GM18861 (cell line): ENCODE results near the gene KRT74.

ENCODE experiments used
- ATAC-seq: cut with Tn5 transposase; IDR thresholded peaks from one replicate; pipeline ENCODE4 v1.9.1; 2021; ENCODE audit not compliant: unreplicated experiment

The KRT74 gene

GRCh38 chr12:52522346-52523011 is 51.2 kb downstream of the KRT74 start:
- ATAC-seq = no peak

GRCh38 chr12:52521568-52522266 is 51.9 kb downstream of the KRT74 start:
- no peak for ATAC-seq

- no peak for ATAC-seq
Observed at GRCh38 chr12:52521175-52521567, 52.5 kb downstream of the KRT74 start.

- ATAC-seq = no peak
Observed at GRCh38 chr12:52519826-52520662, 53.6 kb downstream of the KRT74 start, which contains the start of gene KRT5. Gene KRT5 (minus strand): TSS chr12:52520394. CDS start chr12:52520296, 98 bp downstream.

- ATAC-seq = no peak
Observed at GRCh38 chr12:52519387-52519703, 54.3 kb downstream of the KRT74 start.

GRCh38 chr12:52518574-52519386 is 54.9 kb downstream of the KRT74 start:
- no peak for ATAC-seq

GRCh38 chr12:52517888-52518287 is 55.8 kb downstream of the KRT74 start:
- no peak for ATAC-seq

GRCh38 chr12:52517005-52517835 is 56.4 kb downstream of the KRT74 start:
- ATAC-seq = no peak

- no peak for ATAC-seq
Observed at GRCh38 chr12:52515927-52516831, 57.5 kb downstream of the KRT74 start.
